Ramos (cell line): ENCODE results near the gene SMCHD1.

Experiments used
- in situ Hi-C: fragments of 300-500 bp; cut with MboI; formaldehyde crosslinking; loops from one replicate; pipeline ENCODE4 v1.14.3; 2022; ENCODE audit warnings: low sequenced_read_pairs; ENCODE audit not compliant: unreplicated experiment

The SMCHD1 gene

DNA sequence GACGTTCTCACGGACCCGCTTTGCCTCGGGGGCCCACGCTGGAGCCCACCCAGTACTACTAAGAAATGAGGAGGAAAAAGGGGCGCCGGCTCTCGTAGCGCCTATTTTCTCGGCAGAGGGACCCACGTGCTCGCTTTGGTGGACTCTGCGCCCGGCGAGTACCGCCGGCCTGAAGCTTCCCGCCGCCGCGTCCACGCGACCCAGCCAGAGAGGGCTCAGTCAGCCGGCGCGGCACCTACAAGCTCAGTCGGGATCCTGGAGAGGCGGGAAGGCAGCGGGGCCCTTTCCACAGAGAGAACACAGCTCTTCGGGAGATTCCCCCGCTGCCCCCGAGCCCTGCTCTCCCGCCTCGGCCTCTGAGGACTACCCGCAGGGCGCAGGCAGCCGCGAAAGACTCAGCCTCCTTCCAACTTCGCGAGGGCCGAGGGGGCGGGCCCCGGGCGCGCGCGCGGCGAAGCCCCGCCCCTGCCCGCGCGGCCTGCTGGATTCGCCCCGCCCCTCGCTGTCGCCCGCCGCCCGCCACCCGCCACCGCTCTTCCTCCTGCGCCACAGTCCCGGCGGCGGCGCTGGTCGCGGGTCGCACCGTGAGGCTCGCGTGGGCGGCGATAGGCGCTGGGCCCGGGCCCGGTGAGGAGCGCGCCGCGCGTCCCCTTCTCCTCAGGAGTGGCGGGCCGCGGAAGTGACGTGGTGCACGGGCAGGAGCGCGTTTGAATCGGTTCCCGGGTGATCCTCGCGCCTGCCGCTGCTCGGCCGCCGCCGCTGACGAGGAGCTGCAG, at the start of gene SMCHD1:
TSS of gene SMCHD1 (plus strand) at position 549 of the 776 bp plus-strand sequence. CDS start 350 bp downstream, outside the sequence.
- in situ Hi-C loops = no loop called here

DNA sequence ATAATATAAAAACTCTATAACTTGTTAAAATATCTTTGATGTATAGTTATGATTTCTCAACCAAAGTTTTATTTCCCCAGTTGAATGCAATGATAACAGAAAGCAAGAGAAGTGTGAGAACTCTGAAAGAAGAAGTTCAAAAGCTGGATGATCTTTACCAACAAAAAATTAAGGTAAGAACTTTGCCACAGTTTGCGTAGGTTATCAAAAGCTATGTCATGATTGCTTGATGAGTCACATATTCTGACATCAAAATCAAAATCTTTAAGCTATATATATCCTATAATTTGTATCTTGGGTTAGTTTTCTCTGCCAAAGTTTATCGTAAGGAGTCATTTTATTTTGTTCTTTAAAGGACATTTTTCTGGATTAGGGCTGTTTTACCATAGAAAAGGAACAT, 49.2 kb upstream of the SMCHD1 start:
- in situ Hi-C loops = no loop called here

DNA sequence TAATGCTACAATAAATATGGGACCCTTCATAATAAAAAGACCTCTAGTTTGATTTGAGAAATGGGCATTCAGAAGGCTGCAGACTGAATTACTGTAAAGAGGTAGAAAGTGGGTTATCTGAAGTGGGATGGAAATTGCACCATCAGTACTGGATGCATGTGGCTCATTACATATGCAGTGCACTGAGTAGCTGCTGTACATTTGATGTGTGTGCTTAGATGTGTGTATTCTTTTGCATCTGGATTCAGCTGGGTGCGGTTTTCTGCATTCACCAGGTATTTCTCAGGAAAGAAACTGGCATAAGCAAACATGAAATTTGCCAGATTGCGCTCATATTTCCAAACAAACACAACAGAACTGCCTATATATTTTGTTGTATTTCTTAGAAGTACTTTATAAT, 45.9 kb upstream of the SMCHD1 start:
- in situ Hi-C loops = no loop called here

DNA sequence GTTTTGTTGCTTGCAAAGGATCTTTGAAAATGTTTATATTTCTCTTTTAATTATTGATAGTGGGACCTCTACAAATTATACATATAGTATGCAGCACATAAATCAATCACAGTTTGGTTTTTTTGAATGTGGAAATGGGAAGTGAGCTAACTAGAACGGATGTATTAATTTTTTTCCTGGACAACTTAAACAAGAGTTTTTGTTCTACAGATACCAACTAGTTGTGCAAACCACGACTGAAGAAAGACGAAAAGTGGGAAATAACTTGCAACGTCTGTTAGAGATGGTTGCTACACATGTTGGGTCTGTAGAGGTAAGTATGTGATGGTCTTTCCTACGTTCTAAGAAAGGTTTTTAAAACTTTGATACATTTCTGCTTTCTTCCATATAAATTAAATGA, 45.0 kb upstream of the SMCHD1 start:
- in situ Hi-C loops = no loop called here

DNA sequence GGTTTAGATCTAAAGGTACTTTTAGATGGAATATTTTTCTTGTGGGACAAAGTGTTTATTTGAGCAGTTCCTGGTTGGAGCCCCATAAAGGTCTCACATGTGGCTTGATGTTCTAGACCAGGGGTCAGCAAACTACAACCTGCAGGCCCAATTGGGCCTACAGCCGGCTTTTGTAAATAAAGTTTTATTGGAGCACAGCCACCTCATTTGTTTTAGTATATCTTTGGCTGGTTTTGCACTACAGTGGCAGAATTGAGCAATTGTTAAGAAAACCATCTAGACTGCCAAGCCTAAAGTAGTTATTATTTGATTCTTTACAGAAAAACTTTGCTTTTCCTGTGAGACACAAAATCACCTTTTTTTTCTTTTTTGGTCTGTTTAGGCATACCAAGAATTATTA, 42.5 kb upstream of the SMCHD1 start:
- in situ Hi-C loops = no loop called here

DNA sequence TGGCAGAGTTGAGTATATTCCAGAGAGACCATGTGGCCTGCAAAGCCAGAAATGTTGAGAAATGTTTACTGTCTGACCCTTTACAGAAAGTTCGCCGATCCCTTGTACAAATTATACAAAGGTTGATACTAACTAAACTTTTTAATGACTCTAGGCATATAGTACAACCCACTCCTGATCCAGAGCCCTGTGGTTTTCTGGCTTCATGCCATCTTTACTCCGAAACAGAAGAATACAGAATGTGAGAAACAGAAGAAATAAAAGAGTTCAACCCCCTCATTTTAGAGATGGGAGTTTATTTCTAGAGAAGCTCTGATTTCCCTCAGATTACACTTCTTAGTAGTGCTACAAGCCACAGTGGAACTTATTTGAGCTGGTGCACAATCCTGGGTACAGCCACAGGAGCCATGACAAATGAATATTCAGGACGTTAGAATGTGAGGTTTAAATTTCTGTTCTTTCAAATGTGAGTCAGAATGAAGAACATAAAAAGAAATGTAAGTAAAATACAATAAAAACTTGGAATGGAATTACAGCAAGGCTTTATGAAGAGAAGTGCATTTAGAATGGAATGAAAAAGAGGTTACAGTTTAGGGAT, 38.0 kb upstream of the SMCHD1 start:
- in situ Hi-C loops = no loop called here

DNA sequence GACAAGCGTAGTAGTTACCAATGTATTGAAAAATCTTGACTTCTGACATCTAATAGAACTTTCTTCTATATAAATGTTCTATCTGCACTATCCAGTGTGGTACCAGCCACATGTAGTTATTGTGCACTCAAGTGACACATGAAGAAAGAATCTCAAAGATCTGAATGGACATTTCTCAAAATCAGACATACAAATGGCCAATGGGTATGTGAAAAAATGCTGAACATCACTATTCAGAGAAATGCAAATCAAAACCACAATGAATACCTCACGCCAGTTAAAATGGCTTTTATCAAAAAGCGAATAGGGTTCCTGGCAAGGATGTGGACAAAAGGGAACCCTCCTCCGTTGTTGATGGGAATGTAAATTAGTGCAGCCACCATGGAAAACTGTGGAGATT, 37.5 kb upstream of the SMCHD1 start:
- in situ Hi-C loops = no loop called here

DNA sequence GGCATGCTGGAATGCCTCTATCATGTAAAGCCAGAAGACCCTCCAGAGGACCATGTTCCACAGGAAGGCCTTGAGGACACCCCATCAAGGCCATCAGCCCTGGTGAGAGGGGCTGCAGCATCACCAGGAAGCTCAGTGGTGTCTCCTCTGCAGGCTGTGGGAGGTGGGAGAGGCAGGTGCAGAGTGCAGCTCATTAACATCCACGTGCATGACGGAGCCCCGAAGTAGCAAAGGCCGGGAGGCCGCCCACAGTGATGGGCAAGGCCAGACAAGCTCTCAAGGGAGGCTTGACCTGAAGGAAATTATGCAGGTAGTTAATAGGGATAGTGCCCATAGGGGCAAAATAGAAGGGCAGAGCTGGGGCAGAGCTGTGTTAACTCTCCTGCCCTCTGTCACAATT, 30.3 kb upstream of the SMCHD1 start:
- in situ Hi-C loops = no loop called here

DNA sequence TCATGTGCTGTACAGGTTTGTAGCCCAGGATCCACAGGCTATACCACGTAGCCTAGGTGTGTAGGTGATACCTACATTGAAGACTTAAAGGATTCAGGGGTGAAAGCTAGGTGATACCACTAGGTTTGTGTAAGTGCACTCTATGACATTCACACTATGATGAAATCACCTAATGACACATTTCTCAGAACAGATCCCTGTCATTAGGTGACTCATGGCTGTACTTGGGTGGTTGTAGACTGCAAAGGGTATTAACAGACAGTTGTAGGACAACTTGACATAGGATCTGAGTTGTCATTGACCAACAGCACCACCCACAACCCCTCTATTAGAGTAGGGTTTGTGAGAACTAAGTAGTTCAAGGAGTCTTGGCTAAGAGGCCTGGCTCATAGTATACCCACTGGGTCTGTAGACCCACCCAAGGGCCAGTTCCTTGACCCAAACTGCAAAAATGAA, 27.7 kb upstream of the SMCHD1 start:
- in situ Hi-C loops = no loop called here

DNA sequence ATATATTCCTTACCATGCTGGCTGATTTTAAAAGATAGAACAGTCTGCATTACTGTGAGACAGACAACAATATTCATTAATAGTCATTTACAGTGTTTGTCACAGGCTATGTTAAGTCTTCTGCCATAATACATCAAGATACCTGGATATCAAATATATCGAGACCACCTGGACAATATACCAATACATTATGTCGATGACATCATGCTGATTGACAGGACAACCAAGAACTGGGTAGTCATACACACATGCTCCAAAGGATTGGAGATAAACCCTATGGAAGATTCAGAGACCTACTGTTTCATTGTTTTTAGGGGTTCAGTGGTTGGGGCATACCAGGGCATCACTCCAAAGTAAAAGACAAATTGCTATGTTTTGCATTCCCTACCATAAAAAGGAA, 26.5 kb upstream of the SMCHD1 start:
- in situ Hi-C loops = no loop called here

- in situ Hi-C loops = no loop called here
Observed at GRCh38 chr18:2635586-2635985, 19.9 kb upstream of the SMCHD1 start.

- in situ Hi-C loops = no loop called here
Observed at GRCh38 chr18:2636126-2636631, 19.3 kb upstream of the SMCHD1 start.

DNA sequence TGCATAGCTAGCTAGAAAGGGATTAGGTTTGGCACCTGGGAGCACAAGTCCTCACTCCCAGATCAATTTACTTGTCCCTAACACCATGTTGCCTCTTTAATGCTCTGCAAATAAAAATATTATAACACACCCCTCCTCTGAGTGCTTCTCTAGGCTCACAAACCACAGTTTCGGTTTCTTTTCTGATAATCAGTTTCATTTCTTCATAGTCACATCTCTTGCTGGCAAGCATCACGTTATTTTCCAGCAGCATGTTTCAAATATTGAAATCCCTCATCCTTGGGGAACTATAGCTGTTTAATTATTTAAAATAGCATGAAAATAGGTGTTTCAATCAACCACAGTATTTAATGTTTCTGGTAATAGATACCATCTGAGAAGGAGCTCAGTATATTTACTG, 13.9 kb upstream of the SMCHD1 start:
- in situ Hi-C loops = no loop called here

GRCh38 chr18:2642771-2643170, 12.8 kb upstream of the SMCHD1 start:
- in situ Hi-C loops = no loop called here

GRCh38 chr18:2644535-2644934, 11.0 kb upstream of the SMCHD1 start:
- in situ Hi-C loops = no loop called here

DNA sequence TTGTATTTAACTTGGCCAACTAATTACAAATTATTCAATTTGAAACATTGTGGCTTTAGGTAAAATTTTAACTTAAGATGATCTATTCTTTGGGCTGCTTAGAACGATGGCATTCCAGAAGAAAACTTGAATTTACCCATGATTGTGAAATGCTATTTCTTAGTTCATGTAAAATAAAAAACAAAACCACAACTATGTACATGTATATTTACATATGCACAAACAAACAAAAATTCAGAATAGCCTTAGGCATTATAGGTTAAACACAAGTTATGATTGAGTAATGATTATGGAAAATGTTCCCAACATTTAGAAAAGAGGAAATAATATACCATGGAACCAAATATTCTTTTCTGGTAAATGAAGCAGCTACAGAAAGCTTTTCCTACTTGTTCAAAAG, 3.5 kb upstream of the SMCHD1 start:
- in situ Hi-C loops = no loop called here

DNA sequence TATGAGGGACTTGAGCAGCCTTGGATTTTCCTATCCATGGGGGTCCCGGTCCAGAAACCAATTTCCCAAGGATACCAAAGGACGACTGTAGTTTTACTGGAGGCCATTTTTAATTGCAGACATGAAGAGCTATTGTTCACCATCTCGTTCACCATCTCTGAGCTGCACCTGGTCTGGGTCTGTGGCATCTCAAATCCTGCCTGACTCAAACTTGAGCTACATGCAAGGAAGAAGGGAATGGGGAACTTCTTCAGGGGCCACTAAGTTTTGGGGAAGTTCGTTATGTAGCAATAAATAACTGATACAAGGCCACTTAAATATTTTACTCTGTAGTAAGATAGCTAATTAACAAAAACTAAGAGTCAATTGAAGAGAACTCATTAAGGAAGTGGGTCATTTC, 2.1 kb upstream of the SMCHD1 start:
- in situ Hi-C loops = no loop called here

DNA sequence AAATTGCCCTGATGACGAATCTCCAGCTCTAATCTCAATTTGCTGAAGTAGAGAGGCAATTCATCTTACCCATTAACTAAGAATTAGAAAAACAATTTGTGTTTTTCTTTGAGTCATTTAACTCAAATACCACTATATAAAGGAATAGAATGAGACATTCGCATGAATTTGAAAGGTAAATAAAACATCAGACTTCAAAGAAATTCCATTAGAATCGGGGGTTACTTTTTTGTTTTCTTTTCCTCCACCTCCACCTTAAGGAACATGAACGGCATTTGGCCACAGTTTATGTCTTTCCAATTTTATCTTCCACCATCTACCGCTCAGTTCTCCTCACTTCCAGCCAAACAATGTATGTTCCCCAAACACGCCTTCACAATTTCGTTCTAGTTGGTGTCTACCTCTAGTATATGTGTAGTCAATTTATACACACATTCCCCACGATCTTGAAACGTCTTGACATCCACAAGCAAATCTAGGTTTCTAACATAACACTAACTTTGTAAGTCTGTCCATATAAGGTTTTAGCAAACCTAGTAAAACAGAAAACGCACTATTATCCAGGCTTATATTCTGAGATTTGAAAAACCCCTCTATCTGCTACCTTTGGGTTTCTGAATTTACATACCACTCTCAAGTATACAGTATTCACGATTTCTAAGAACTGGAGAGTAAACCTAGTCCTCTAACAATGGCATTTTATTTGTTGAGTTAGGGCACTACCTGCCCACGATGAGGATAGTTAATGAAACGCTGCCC, 1.2 kb upstream of the SMCHD1 start:
- in situ Hi-C loops = no loop called here

DNA sequence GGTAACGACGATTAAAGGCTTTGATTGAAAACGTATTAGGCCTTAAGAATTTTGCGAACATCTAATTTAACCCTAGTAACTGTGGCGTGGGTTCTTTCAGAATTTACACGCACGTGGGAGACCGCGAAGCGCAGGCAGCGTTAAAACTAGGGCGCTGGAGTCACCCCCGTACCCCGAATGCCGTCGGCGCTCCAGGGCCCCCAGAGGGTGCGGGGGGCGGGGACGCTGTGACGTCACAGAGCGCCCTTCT, 673 bp upstream of the SMCHD1 start:
- in situ Hi-C loops = no loop called here

- in situ Hi-C loops = no loop called here
Observed at GRCh38 chr18:2655954-2656236, 369 bp downstream of the SMCHD1 start.

DNA sequence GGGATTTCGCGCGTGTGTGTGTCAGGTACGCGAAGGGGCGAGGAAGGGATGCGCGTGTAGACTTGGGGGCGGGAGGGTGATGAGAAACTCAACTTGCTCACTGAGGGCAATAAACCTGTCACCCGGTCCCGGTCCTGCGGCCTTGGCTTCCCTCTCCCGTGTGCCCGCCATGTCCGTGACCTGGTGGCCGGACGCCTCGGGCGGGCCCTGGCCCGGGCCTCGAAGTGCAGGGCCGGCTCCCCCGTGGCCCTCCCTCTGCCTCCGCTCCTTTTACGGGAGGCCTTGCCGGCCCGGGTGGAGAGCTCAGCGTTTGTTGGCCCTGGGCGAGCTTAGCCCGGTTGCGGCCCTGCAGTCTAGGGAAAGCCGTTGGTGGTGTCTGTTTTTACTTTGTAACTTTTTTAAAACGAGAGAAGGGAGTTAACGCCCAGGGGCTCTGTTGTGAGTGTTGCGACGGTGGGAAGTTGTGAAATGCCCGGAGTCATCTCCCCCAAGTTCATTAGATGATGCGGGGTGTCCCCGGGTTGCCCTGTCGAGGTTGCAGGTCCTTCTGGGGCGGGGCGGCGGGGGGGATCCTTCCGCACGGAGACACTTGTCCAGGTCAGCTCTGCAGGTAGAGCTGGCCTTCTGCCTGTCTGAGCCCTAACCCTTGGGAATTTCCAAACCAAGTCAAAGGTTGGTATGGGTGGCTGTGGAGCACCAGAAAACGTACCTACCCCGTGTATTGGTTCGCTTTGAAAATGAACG, 883 bp downstream of the SMCHD1 start:
- in situ Hi-C loops = no loop called here
